Thoracic aorta (tissue), 2 donors: Measurements from ENCODE around the gene C8A. TPM values are rescaled to one million over a fixed set of nuclear protein-coding genes. Genes with fewer than 3 reads are reported as not detected.

Experiments used
- ATAC-seq: fragments of 150-250 bp; one replicate; pipeline ENCODE4 v1.8.0; 2017; ENCODE audit warnings: low read depth; ENCODE audit not compliant: insufficient number of reproducible peaks, low FRiP score
- DNase-seq: peaks from one replicate; pipeline ENCODE4 v3.0.0-alpha.2; 2020; ENCODE audit warnings: low spot score
- H3K27ac ChIP-seq, 2 donors: fragments of 200-600 bp; sonication (generic); 1 replicate in 1 of 2; 2 replicates in 1 of 2; pipeline ENCODE4 v1.5.1; 2016; ENCODE audit warnings: mild to moderate bottlenecking in 2 of 2, moderate library complexity in 2 of 2
- H3K27me3 ChIP-seq: fragments of 200-600 bp; sonication (generic); replicated peaks from 2 replicates; pipeline ENCODE4 v1.6.0; 2016; ENCODE audit warnings: mild to moderate bottlenecking; ENCODE audit not compliant: insufficient read depth
- H3K36me3 ChIP-seq: fragments of 200-600 bp; sonication (generic); one replicate; pipeline ENCODE4 v1.5.1; 2016
- H3K4me1 ChIP-seq, 2 donors: fragments of 200-600 bp; sonication (generic); 1 replicate in 1 of 2; 2 replicates in 1 of 2; pipeline versions ENCODE4 v1.5.1 to v1.6.0; 2016; ENCODE audit warnings: low read depth in 2 of 2, mild to moderate bottlenecking in 1 of 2; ENCODE audit not compliant: control insufficient read depth in 1 of 2
- H3K4me3 ChIP-seq: fragments of 200-600 bp; sonication (generic); 2 replicates; pipeline ENCODE4 v1.5.1; 2016; ENCODE audit warnings: mild to moderate bottlenecking
- H3K9me3 ChIP-seq: fragments of 200-600 bp; sonication (generic); 2 replicates; pipeline ENCODE4 v1.5.1; 2016
- total RNA-seq, 2 donors: library from RNA; depleted of rRNA; stranded (reverse); fragments of >200 nt; gene quantifications; one replicate each; pipeline versions ENCODE4 v1.1.0 to v1.2.3, GENCODE V29; 2016
- TF ChIP-seq, protein P1 (sequence below): fragments of 200-600 bp; sonication (generic); IDR thresholded peaks from one replicate; pipeline ENCODE4 v1.5.1; 2019; ENCODE audit warnings: antibody characterized with exemption

C8A gene
- total RNA-seq, 2 donors from 2014 or later, result not detected

- H3K36me3 ChIP-seq, result no peaks in the 10 kb centered on the region
- H3K27me3 ChIP-seq, result no peaks in the 10 kb centered on the region
- no peaks in the 10 kb centered on the region for H3K9me3 ChIP-seq
- DNase-seq (no peak), ATAC-seq (no peak)
- H3K4me1 ChIP-seq, result no peaks in the 10 kb centered on the region
- TF ChIP-seq, protein P1, sequence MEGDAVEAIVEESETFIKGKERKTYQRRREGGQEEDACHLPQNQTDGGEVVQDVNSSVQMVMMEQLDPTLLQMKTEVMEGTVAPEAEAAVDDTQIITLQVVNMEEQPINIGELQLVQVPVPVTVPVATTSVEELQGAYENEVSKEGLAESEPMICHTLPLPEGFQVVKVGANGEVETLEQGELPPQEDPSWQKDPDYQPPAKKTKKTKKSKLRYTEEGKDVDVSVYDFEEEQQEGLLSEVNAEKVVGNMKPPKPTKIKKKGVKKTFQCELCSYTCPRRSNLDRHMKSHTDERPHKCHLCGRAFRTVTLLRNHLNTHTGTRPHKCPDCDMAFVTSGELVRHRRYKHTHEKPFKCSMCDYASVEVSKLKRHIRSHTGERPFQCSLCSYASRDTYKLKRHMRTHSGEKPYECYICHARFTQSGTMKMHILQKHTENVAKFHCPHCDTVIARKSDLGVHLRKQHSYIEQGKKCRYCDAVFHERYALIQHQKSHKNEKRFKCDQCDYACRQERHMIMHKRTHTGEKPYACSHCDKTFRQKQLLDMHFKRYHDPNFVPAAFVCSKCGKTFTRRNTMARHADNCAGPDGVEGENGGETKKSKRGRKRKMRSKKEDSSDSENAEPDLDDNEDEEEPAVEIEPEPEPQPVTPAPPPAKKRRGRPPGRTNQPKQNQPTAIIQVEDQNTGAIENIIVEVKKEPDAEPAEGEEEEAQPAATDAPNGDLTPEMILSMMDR, result no peak
- no peak overlapping the region for H3K27ac ChIP-seq
- no peak overlapping the region for H3K4me3 ChIP-seq
Measured at GRCh38 chr1:56924116-56924515, 69.5 kb downstream of the C8A start.

DNA sequence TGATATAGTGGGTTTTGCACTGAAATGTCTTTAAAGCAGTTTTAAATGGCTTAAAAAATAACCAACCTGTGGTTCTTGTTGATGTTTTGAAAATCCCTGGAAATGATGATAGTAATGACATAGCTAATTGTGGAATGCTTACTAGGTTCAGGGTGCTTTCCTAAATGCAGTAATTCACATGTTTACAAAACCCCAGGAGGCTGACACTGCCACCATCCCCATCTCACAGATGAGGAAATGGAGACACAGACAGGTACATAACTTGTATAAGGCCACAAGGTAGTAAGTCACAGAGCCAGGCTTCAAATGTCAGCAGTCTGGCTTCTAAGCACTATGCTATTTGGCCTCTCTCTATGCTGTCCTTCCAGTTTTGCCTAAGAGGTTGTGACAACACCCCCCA, 70.6 kb downstream of the C8A start:
- no peaks in the 10 kb centered on the region for H3K27me3 ChIP-seq
- no peaks in the 10 kb centered on the region for H3K4me1 ChIP-seq
- H3K27ac ChIP-seq, result no peak overlapping the region
- H3K36me3 ChIP-seq, result no peaks in the 10 kb centered on the region
- TF ChIP-seq, protein P1, result no peak
- H3K9me3 ChIP-seq, result no peaks in the 10 kb centered on the region
- DNase-seq (no peak), ATAC-seq (no peak)
- H3K4me3 ChIP-seq, result no peak overlapping the region

- no peaks in the 10 kb centered on the region for H3K9me3 ChIP-seq
- ATAC-seq, result no peak
- no peak for DNase-seq
- no peak overlapping the region for H3K4me3 ChIP-seq
- H3K27ac ChIP-seq, result no peak overlapping the region
- TF ChIP-seq, protein P1, result no peak
- H3K36me3 ChIP-seq, result no peaks in the 10 kb centered on the region
- no peaks in the 10 kb centered on the region for H3K27me3 ChIP-seq
- H3K4me1 ChIP-seq, result no peaks in the 10 kb centered on the region
Measured at GRCh38 chr1:56927171-56927570, 72.6 kb downstream of the C8A start.

- Histone ChIP-seq H3K9me3 (no peaks in the 10 kb centered on the region), H3K4me1 (no peaks in the 10 kb centered on the region), H3K4me3 (no peak overlapping the region), H3K27me3 (no peaks in the 10 kb centered on the region), H3K36me3 (no peaks in the 10 kb centered on the region), H3K27ac (no peak overlapping the region)
- no peak for ATAC-seq
- no peak for DNase-seq
- TF ChIP-seq, protein P1, result no peak
Measured at GRCh38 chr1:56927986-56928385, 73.4 kb downstream of the C8A start.

DNA sequence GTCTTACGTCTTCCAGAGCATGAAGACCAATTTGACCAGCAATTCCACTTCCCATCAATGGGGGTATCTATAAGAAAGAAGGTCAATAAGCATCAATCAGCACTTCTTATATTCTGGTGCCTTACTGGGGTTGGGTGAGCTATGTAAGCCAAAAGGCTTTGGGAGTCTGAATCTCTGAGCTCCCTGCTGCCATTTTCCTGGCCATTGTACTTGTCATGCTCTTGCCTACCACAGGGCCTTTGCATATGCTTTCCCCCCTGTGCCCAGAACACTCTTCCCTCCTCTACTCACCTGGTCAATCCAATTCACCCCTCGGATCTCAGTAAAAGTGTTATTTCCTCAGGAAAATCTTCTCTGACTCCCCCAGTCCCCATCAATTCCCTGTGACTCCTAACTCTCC, 74.9 kb downstream of the C8A start:
- H3K27me3 ChIP-seq, result no peaks in the 10 kb centered on the region
- TF ChIP-seq, protein P1, result no peak
- no peaks in the 10 kb centered on the region for H3K9me3 ChIP-seq
- no peak for ATAC-seq
- DNase-seq, result no peak
- no peak overlapping the region for H3K27ac ChIP-seq
- no peaks in the 10 kb centered on the region for H3K4me1 ChIP-seq
- no peak overlapping the region for H3K4me3 ChIP-seq
- H3K36me3 ChIP-seq, result no peaks in the 10 kb centered on the region
